Upper lobe of right lung (tissue), 1 donor: ENCODE data around the gene INF2. TPM values are rescaled to one million over a fixed set of nuclear protein-coding genes. Genes with fewer than 3 reads are reported as not detected.
A peak's percentile ranks its signal among the peaks of the same experiment; 100 is the strongest.

Experiments used
- ATAC-seq: fragments of 200-7000 bp; cut with Tn5 transposase; one replicate; pipeline ENCODE4 v1.9.1; 2020; ENCODE audit warnings: mild to moderate bottlenecking, moderate library complexity
- DNase-seq: peaks from one replicate; pipeline ENCODE4 v3.0.0-alpha.2; 2020
- H3K27ac ChIP-seq: fragments of 200-600 bp; one replicate; pipeline ENCODE4 v1.8.0; 2022
- H3K27me3 ChIP-seq: fragments of 200-600 bp; one replicate; pipeline ENCODE4 v1.8.0; 2022; ENCODE audit warnings: mild to moderate bottlenecking
- H3K36me3 ChIP-seq: fragments of 200-600 bp; one replicate; pipeline ENCODE4 v1.8.0; 2022
- H3K4me1 ChIP-seq: fragments of 200-600 bp; one replicate; pipeline ENCODE4 v1.8.0; 2022
- H3K4me3 ChIP-seq: fragments of 200-600 bp; one replicate; pipeline ENCODE4 v1.8.0; 2022; ENCODE audit warnings: mild to moderate bottlenecking
- H3K9me3 ChIP-seq: fragments of 200-600 bp; one replicate; pipeline ENCODE4 v1.8.0; 2022
- intact Hi-C: fragments of 100-400 bp; cut with DNase I; formaldehyde crosslinking; loops from one replicate; pipeline ENCODE4 v1.11.0; 2022
- total RNA-seq: library from RNA; stranded (reverse); fragmentation: NEBNext Ultra II Directional; extraction: Animal tissue kit (Norgen Biotek cat#: 25700); gene quantifications from one replicate; pipeline ENCODE4 v1.2.1, GENCODE V29; 2021
- TF ChIP-seq, protein P1 (sequence below): fragments of 200-600 bp; IDR thresholded peaks from one replicate; pipeline ENCODE4 v1.8.0; 2022; ENCODE audit warnings: antibody characterized with exemption
- donor health status: DM: no; HTN: yes; CAD: no; lungs with severe emphysema.

Gene INF2
- total RNA-seq, 1 donor from 2014 or later = 117 TPM

DNA sequence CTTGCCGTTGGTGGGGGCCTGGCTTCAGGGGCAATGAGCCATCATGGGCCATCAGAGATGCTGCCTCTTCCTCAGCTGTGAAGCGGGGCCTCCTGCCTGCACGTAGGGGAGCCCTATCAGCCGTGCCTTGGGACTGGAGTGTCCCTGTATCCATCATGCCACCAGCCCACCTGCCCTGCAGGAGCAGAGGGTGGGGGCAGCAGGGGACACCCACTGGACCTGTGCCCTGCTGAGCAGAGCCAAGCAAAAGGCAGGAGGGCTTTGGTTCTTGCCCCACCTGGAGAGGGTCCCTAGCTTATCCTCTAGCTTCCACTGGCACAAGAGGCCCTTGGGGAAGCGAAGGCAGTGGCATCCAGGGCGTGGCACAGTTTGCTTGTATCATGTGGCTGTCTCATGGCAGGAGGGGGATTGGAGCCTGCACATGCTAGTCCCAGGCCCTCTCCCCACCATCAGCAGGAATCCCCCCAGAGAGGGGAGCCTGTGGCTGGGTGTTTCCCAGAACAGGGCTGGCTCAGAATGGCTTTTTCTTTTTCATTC lies 44.7 kb downstream of the INF2 start:
- no peak for ATAC-seq
- H3K27ac ChIP-seq = no peak overlapping the region
- intact Hi-C loops = no loop called here
- TF ChIP-seq, protein P1, sequence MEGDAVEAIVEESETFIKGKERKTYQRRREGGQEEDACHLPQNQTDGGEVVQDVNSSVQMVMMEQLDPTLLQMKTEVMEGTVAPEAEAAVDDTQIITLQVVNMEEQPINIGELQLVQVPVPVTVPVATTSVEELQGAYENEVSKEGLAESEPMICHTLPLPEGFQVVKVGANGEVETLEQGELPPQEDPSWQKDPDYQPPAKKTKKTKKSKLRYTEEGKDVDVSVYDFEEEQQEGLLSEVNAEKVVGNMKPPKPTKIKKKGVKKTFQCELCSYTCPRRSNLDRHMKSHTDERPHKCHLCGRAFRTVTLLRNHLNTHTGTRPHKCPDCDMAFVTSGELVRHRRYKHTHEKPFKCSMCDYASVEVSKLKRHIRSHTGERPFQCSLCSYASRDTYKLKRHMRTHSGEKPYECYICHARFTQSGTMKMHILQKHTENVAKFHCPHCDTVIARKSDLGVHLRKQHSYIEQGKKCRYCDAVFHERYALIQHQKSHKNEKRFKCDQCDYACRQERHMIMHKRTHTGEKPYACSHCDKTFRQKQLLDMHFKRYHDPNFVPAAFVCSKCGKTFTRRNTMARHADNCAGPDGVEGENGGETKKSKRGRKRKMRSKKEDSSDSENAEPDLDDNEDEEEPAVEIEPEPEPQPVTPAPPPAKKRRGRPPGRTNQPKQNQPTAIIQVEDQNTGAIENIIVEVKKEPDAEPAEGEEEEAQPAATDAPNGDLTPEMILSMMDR = no peak
- H3K4me3 ChIP-seq = no peak overlapping the region
- H3K27me3 ChIP-seq = no peaks in the 10 kb centered on the region
- H3K4me1 ChIP-seq = peaks cover 28% of the 10 kb centered on the region
- no peaks in the 10 kb centered on the region for H3K9me3 ChIP-seq
- DNase-seq = no peak
- H3K36me3 ChIP-seq = no peaks in the 10 kb centered on the region

DNA sequence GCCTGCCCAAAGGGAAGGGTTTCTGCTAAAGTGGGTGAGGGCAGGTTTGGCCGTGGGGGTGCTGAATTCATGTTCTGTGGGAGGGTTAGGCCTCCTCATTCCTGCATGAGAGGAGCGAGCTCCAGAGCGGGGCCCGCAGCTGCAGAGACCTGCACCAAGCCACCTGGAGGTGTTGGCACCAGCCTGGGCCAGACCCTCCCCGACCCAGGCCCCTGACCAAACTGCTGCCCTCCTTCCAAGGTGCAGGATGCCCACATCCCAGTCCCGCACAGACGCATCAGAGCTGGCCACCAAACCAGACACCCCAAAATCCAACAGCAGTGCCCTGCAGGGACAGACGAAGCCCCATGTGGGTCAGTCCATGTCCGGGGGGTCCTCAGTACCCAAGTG lies 45.2 kb downstream of the INF2 start:
- ATAC-seq (no peak), DNase-seq (no peak)
- TF ChIP-seq, protein P1 = no peak
- no peaks in the 10 kb centered on the region for H3K9me3 ChIP-seq
- no peak overlapping the region for H3K27ac ChIP-seq
- H3K4me1 ChIP-seq = peaks cover 28% of the 10 kb centered on the region
- no peaks in the 10 kb centered on the region for H3K27me3 ChIP-seq
- H3K4me3 ChIP-seq = no peak overlapping the region
- intact Hi-C loops = no loop called here
- no peaks in the 10 kb centered on the region for H3K36me3 ChIP-seq

DNA sequence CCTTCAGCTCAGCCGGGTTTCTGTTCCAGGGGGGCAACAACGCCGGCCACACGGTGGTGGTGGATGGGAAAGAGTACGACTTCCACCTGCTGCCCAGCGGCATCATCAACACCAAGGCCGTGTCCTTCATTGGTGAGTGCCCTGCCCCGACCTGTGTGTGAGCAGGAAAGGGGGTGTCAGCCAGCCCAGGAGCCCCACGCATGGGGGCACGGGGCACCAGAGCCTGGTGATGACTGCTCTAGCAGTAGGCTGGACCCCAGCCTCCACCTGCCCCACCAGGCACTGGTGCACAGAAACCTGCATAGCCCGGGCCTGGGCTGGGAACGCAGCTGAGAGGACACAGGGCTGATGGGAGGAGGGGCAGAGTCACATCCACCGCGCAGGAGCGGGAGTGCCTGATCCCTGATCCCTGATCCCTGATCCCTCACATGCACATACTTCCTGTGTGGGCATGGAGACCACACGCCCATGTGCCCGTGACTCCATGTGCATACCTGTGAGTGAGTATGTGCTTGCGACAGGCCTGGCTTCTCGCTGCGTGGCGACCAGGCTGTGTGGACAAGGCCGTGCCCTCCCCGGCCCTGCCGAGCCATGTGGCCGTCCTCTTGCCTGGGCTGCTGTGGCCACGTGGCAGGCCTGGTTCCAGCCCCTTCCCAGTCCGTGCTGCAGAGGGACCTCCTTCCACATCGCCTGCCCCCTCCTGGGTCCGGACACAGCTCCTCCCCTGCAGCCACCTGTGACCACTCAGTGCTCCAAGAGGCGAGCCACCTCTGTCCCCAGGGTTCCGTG lies 45.8 kb downstream of the INF2 start:
- intact Hi-C loops = no loop called here
- H3K27me3 ChIP-seq = no peaks in the 10 kb centered on the region
- TF ChIP-seq, protein P1 = no peak
- no peak overlapping the region for H3K4me3 ChIP-seq
- no peaks in the 10 kb centered on the region for H3K9me3 ChIP-seq
- peaks cover 28% of the 10 kb centered on the region for H3K4me1 ChIP-seq
- peak overlapping the region; percentile 71 for H3K27ac ChIP-seq
- DNase-seq (no peak), ATAC-seq (no peak)
- H3K36me3 ChIP-seq = no peaks in the 10 kb centered on the region

DNA sequence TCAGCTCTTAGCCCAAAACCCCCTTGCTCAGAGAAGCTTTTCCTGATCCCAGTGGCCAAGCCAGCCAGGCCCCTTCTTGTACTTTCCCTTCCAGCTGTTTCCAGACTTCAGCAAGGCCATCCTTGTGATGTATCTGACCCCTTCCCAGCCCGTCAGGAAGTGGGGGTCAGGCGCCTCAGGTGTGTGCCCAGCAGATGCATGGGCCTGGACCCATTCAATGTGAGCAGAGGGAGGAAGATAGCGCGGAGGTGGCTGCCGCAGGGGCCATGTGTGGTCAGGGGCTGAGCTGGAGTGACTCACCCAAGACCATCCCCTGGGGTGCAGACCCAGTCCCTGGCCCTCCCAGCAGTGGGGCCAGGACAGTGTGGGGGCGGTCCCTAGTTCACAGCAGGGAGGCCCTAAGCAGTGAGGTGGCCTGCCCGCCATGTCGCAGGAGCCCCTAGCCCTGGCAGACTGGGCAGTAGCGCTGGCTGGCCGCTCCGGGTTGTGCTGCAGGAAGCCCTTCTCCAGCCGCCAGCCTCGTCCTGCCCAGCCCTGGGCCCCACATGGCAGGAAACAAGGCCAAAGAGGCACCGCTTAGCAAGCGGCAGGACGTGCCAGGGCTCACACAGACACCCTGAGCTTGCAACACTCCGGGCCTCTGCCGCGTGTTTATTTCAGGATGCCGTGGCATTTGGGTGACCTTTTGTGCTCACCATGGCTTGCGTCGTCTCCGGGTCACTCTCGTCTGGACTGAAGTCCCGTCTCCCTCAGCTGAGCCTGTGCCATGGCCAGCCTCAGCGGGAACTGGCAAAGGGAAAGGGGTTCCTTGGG lies 46.6 kb downstream of the INF2 start:
- DNase-seq = peak; percentile 90
- Histone ChIP-seq H3K4me1 (peaks cover 28% of the 10 kb centered on the region), H3K27ac (peak overlapping the region; percentile 71), H3K9me3 (no peaks in the 10 kb centered on the region), H3K36me3 (no peaks in the 10 kb centered on the region), H3K4me3 (no peak overlapping the region), H3K27me3 (no peaks in the 10 kb centered on the region)
- intact Hi-C loops = no loop called here
- ATAC-seq = peak; percentile 84
- TF ChIP-seq, protein P1 = no peak

DNA sequence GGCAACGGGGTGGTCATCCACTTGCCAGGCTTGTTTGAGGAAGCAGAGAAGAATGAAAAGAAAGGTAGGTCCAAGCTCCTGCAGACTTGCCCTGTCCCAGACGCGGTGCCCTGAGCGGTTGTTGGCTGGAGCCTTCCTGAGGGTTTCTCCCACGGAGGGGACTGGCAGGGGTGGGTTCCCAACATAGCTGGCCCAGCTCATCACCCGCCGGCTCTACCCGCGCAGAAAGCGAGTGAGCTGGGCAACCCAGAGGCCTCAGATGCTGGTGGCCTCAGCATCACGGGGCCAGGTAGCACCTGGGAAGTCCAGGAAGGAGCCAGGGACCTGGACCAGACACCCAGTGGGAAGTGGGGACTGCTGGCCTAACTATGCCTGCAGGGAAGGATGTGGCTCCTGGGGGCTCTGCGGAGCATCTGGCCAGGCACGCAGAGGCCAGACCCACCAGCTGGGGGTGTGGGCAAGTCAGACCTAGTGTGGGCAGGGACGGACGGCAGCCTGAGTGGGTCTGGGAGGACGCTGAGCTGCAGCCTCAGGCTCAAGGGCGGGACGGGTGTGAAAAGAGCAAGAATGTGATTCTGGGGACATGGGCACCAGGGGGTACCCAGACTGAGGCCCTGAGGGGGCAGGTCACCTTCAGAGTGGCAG lies 49.1 kb downstream of the INF2 start:
- peaks cover 24% of the 10 kb centered on the region for H3K4me1 ChIP-seq
- TF ChIP-seq, protein P1 = no peak
- ATAC-seq = no peak
- H3K27ac ChIP-seq = no peak overlapping the region
- no peaks in the 10 kb centered on the region for H3K27me3 ChIP-seq
- H3K4me3 ChIP-seq = no peak overlapping the region
- no peaks in the 10 kb centered on the region for H3K9me3 ChIP-seq
- intact Hi-C loops = no loop called here
- no peak for DNase-seq
- H3K36me3 ChIP-seq = no peaks in the 10 kb centered on the region
